Peyer's patch (tissue), 4 donors: ENCODE measurements around the gene DHX30.

Source experiments
- POLR2A ChIP-seq, 2 donors: fragments of 450-650 bp; IDR thresholded peaks; one replicate each; pipeline ENCODE4 v1.5.1; 2017; ENCODE audit warnings: antibody characterized with exemption in 2 of 2, mild to moderate bottlenecking in 2 of 2, moderate library complexity in 2 of 2
- TF ChIP-seq, protein P1 (sequence below), 6 experiments: fragments of 450-650 bp in 4 of 6; fragments of 200-600 bp in 2 of 6; sonication (generic) in 1 of 6; IDR thresholded peaks; one replicate each; pipeline ENCODE4 v1.5.1; 2017 to 2019; ENCODE audit warnings: antibody characterized with exemption in 6 of 6, mild to moderate bottlenecking in 3 of 6, moderate library complexity in 1 of 6

DNA sequence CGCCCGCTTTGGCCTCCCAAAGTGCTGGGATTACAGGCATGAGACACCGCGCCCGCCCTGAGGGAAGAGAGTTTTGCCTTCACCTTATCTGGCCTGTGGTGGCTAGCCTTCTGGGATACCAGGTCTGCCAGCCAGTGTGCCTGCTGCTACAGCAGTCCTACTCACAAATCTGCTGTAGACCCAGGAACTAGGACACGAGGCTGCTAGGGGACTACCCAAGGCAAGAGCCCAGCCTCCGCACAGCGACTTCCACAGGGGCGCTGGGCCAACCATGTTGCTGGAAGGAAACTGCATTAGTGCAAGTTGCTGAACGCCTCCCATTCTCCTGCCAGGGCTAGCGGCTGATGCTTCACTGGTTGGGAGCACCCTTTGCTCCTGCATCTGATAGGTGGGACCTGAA lies 53.7 kb downstream of the DHX30 start:
- no peak for TF ChIP-seq POLR2A (IDR thresholded peaks at IDR 0.05)
- TF ChIP-seq, protein P1, sequence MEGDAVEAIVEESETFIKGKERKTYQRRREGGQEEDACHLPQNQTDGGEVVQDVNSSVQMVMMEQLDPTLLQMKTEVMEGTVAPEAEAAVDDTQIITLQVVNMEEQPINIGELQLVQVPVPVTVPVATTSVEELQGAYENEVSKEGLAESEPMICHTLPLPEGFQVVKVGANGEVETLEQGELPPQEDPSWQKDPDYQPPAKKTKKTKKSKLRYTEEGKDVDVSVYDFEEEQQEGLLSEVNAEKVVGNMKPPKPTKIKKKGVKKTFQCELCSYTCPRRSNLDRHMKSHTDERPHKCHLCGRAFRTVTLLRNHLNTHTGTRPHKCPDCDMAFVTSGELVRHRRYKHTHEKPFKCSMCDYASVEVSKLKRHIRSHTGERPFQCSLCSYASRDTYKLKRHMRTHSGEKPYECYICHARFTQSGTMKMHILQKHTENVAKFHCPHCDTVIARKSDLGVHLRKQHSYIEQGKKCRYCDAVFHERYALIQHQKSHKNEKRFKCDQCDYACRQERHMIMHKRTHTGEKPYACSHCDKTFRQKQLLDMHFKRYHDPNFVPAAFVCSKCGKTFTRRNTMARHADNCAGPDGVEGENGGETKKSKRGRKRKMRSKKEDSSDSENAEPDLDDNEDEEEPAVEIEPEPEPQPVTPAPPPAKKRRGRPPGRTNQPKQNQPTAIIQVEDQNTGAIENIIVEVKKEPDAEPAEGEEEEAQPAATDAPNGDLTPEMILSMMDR (IDR thresholded peaks at IDR 0.05) = no peak
